Activated T-cell treated with anti-CD3 and anti-CD28 coated beads for 1 hour (primary cell): Measurements from ENCODE around the gene ESPN.
"Not testable (repeated sequence)": the region's sequence is repeated elsewhere in the genome, so short reads cannot be mapped to it uniquely, and the experiment has no call there.

Experiments used
- DNase-seq: peaks from one replicate; pipeline ENCODE4 v3.0.0-alpha.2; 2020; ENCODE audit warnings: low read depth

ESPN gene

DNA sequence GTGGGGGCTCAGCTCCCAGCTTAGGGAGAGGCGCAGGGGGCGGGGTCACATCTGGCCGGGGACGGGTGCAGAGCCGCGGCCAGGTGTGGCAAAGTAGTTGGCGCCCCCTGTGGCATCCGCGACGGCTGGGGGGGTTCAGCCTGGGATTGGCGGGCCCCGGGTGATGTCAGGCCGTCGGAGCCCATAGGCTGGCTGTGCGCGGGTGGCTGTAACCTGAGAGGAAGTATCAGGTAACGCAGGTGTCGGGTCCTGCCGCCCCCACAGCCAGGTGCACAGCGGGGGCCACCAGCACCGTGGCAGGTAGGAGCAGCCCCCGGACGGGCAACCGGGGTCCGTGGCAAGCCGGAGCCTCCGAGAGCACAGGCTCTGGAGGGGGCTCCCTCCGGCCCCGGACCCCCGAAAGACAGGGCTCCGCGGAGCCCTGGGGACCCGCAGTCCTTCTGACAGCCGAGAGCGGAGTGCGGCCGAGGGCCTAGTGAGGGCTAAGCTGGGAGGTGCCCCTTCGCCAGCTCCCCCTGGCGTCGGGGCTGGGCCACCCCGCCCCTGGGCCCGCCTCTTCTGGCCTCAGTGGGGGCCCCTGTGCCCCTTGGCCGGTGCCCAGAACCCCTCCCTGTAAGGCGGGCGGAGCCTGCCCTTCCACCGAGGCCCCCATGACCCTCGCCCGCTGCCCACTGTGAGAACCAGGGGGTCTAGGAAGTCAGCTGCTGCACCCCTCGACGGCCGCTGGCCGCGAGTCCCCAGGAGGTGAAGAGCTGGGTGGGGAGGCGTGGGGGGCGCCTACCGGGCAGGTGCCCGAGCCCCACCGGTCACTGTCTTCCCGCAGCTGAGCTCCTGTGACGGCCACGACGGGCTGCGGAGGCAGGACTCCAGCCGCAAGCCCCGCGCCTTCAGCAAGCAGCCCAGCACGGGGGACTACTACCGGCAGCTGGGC, 23.5 kb downstream of the ESPN start:
- peak; percentile 35 for DNase-seq

DNA sequence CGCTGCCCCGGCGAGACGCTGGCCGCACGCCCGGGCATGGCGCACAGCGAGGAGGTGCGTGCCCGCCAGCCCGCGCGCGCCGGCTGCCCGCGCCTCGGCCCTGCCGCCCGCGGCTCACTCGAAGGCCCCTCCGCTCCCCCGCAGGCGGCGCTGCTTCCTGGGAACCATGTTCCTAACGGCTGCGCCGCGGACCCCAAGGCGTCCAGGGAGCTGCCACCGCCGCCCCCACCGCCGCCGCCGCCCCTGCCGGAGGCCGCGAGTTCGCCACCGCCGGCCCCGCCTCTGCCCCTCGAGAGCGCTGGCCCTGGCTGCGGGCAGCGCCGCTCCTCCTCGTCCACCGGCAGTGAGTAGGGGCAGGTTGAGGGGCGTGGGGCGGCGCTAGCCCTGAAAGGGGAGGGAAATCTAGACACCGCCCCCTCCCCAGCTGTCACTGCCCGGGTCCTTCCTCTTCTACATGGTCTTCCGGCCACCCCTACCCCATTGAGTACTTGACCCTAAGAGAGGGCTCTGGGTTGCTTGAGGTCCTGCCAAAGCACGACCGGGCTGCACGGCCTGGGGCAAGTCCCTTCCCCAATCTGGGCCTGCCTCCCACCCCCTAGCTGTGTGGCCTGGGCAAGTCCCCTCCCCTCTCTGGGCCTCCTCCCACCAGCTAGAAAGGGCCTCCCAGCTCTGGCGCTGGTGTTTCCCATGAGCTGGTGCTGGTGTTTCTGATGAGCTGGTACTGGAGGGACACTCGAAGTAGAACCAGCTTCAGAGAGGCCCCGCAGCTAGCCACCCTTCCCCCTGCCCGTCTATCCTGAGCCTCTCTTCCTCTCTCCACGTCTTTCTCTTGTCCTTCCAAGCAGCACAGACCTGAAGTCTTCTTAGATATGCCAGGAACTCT, 24.4 kb downstream of the ESPN start:
- DNase-seq: no peak

DNA sequence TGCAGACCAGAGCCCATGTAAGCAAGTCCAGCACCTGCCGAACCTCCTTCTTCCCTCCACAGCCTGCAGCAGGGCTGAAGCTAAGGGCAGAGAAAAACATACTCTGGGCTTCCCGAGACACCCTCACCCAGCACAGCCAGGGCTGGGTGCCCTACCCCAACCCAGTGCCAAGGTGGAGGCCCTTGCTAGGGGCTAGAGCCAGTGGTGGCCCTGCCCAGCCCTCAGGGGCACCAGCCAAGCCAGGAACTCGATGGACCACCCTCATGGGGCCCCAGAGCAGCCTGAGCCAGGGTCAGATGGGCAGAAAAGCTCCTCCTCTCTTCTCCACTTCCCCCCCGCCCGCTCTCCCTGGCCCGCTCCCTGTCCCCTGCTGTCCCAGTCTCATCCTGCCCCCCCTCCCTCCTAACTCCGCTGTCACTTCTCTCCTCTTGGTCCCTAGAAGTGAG, 25.5 kb downstream of the ESPN start:
- no peak for DNase-seq

DNA sequence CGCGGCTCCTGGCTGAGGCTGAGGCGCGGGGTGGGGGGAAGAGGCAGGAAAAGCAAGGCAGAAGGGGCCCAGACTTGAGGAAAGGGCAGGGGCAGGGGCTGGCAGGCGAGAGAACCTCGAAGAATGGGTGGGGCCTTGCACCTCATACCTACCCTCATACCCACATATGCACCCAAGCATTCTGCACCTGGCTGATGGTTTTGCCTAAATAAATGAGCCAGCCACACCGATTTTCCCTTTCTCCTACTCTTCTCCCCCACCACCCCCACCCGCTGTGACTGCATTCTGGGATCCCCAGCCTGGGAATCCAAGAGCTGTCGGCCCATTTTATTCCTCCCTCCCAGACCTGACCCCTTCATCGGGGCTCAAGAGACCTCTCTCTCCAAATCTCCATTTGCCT, 25.9 kb downstream of the ESPN start:
- DNase-seq: not testable (repeated sequence)

DNA sequence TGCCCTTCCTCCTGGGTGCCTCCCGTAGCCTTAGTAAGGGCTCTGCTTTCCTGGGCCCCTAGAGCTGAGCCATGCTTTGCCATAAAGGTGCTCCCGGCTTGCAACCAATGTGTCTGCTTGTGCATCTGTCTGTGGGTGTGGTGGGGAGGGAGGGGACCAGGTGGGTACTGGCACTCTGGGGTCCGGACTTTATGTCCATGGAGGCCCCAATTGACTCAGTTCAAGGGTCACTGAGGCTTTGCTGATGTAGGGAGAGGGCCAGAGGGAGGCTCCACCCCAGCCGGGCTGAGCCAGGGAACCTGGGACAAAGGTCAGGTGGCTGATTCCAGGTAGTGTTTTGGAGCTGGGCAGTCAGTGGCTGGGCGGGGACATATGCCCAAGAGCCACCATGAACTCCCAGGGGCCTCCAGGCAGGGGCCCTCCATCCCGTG, 26.4 kb downstream of the ESPN start:
- DNase-seq: no peak

DNA sequence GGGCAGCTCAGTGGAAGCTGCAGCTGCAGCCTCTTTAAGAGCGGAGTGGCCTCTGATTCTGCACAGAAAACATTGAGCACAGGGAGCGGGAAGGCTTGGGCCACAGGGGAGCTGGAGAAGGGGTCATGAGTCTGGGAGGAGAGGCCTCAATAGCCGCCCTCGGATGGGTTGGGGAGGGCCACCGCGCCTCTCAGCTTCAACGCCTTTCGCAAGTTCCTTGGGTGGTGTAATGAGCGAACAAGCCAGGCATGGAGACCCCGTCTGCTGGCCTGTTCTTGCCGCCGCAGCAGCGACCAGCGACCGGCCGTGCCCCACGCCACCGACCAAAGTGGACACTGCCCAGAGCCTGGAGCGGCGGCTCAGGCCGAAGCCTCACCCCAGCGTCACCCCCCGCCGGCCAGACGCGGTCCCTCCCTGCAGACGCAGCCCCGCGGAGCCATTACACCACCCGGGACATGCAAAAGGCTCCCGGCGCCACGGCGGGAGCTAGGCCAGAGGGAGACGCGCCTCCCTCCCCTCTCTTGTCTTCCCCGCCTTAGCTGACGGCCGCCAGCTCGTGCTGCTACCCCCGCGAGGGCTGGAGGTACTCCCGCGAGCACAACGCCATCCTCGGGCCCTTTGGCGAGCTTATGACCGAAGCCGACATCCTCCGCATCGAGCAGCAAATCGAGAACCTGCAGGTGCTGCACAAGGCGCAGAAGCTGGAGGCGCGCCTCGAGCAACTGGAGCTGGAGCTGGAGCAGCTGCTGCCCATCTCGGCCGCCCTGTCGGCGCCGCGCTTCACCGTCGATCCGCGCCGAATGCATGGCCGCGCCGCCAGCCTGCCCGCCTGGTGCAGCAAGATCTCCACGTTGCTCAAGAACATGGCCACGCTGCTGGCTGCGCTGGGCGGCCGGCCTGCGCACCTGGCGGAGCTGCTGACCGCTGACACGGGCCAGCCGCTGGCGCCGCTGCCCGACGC, 29.6 kb downstream of the ESPN start:
- not testable (repeated sequence) for DNase-seq

DNA sequence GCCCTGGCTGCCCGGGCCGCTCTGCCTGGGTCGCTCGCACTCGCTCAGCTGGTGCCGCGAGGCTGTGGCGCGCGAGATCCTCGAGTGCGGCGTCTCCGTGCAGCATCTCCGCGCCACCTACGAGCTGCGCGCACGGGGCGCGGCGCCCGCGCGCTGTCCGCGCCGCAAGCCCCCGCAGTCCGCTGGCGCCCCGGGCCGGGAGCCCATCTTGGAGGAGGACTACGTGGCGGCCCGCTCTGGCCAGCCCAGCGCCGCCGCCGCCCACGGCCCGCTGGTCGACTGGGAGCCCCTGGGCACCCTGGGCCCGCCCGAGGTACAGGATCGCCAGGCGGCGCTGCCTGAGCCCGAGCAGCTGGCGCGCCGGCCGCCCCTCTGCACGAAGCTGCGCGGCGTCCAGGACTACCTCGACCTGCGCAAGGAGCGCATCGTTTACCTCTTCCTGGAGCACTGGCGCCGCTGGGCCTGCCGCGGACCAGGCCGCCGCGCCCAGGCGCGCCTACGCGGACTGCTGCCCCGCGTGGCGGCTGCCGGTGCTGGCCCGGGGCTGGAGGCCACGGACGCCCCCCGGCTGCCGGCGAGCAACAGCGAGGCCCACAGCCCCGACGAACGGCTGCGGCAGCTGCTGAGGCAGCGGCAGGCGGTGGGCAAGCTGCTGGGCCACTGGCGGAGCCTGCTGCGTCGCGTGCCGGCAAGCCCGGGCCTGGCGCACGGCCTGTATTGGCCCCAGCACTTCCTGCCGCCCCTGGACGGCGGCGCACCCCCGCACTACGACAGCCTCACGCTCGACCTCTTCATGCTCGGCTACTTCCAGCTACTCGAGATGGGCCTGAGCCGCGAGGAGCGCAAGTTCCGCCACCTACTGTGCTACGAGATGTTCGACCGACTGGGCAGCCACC, 30.5 kb downstream of the ESPN start:
- DNase-seq: no peak

DNA sequence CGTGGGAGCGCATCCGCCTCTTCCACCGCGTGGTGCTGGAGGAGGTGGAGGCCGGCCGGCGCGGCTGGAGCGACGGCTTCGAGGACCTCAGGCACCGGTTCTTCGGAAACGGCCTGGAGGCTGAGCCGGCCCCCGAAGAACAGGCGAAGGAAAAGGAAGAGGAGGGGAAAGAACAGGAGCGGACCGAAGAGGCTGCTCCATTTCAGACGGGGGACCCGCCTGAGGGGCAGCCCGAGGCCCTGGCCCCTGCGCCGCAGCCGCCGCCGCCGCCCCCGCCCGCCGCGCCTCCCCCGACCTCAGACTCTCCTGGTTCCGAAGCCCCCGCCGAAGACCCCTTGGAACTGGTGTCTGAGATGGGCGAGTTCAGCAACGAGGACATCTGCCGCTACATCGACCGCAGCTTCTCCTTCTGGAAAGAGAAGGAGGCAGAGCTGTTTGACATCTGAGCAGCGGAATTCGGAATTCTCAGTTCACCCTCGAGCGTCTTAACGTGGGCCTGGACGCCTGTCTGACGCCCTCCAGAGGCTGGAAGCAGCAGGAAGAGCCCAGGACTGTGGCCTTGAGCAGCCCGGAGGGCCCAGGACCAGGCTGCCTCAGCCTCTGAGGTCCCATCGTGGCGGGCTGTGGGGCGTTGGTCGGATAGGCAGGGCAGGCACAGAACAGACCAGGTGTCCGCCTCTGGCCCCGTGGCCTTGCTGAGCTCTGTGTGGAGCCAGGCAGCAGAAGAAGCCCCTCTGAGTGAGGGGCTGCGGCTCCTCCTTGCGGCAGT, 31.4 kb downstream of the ESPN start:
- not testable (repeated sequence) for DNase-seq

DNA sequence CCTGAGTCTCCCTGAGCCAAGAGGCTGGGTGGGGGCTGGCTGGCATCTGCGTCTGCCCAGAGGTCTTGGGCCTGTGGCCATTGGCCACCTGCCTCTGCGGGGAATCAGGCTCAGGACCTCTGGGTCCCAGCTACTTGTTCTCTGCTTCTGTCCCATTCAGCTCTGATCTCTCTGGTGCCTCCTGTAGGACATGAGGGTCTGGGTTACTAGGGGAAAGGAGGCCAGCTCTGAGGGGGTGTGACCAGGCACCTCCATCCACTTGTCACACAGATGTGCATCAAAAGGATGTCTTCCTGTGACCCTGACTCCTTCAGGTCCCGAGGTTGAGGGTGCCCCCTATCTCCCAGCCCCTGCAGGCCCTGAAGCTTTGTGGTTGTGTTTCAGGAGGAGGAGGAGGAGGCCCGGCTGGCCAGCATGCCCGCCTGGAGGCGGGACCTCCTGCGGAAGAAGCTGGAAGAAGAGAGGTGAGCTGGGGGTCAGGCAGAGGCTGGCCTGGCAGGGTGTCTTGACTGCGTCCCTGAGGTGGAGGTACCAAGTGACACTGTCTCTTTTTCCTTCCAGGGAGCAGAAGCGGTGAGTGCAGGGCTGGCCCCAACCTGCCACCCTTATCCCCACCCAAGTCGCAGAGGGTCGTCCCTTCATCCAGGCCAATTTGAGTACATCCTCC, 32.4 kb downstream of the ESPN start:
- DNase-seq: no peak

DNA sequence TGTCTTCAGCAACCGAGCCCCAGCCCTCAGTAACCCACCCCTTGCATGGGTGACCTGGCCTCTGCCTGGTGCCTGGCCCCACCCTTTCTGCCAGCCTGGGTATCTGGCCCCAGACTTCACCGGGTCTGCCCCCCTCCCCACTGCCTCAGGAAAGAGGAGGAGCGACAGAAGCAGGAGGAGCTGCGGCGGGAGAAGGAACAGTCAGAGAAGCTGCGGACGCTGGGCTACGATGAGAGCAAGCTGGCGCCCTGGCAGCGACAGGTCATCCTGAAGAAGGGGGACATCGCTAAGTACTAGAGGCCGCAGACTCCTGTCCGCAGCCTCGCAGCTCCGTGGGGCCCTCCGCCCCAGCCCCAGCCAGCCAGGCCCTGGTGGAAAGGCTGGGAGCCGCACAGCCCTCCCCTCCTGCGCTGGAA, 35.3 kb downstream of the ESPN start:
- DNase-seq: peak; percentile 54

DNA sequence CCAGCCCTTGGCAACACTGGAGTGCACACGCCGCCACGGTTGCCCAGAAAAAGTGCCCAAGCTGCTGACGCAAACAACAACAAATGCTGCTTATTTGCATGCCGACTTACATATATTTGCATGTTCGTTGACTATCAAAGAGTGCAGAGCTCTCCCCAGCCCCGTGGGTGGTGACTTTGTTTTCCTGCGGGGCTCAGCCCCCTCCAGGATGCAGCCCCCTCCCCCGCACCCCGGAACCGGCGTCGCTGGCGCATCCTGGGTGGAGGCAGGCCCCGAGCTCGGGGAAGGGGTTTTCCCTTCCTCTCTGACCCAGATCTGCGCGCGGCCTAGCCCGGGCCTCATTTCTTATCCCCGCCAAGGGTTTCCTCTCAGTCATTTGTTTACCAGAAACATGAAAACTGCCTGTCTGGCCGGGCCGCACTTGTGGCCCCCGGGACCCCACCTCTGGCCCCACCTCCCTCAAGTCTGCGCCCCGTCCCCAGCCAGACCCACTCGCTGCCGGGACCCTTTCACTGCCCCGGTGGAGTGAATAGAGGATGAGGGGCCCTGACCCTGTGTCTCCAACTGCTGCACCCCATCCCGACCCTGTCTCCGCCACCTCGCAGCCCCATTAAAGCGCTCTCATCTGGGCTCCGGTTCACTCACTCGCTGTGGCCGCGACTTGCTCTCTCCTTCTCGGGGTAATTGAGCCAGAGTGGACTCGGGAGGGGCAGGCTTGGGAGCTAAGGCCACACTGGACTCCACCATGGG, 35.9 kb downstream of the ESPN start:
- peak; percentile 86 for DNase-seq

DNA sequence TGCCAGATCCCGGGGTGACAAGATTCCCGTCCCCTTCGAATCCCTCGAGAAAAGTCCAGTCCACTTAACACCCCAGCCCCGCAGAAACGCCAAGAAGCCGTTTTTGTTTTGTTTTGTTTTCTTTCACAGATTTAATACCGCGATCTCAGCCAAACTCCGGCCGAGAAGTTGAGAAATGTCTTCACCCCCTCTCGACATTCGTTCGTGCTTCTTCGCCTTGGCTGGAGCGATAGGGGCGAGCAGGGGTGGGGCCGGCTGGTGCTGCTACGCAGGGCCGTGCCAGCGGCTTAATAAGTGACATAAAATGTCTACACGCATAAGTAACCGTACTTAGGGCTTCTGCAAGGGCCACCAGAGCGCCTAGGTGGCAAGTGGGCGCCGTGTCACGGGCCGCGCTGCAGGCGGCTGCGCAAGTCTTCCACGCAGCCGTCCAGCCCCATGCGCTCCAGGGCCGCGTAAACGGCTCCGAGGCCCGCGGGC, 36.5 kb downstream of the ESPN start:
- DNase-seq: no peak

DNA sequence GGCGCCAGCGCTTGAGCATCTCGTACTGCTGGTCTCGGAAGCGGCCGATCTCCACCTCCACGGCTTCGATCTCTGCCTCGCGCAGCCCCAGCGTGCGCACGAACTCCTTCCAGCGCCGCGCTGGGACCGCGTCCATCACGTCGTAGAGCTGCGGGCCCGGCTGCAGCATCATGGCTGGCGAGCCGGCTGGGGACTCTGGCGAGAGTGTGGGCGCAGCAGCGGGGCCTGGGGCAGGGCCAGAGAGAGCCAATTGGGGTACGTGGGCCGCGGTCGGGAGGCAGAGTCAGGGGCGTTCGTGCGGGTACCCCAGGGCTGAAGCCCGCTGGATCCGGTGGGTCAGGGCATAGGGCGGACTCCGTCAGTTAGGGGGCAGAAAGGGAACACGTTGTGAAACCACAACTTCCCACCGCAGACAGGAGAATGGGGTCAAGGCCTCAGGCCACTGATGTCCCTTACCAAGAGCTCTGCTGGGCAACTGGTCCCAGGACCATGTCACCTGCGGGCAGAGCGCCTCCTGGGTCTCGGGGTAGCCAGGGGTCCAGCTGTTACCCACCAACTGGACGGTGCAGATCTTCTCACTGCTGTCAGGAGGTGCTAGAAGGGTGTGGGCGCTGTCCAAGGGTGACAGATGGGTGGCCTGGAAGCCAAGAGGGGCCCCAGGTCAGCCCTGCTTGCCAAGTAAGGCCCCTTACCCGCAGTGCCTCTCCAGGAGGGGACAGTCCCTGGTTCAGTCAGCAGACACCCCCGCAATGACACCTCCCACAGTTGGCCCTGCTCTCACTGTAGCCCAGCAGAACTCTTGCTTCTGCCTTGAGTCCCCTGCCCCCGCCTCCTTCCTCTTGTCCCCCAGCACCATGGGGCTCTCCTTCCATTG, 37.2 kb downstream of the ESPN start:
- no peak for DNase-seq

DNA sequence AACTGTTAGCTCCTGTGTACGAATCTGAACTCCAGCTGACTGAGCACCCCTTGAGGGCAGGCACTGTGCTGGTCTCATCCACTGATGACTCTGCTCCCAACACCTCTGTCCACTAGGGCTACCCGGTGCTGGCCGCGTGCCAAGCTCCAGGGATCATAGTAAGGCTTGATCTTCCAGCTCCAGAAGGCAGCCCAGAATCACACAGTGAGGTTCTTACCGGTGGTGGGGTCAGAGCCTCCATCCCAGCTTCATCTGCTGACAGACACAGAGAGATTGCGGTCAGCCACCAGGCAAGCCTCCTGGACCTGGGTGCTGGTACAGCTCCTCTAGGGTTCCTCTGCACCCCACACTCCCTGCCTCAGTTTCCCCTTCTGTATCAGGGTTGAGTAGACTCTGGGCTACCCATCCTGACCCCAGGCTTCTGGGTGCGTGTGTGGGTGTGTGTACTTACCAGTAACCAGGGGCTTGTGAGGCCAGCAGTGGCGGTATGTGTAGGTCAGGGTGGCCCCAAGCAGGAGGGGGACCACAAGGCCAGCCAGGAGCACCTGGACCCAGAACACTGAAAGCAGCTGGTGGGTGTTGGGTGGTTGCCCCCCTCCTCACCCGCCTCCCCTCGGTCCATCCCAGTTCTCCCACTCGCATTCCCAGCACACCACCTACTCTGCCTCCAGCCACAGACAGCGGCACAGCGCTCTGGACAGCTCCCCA, 38.0 kb downstream of the ESPN start:
- no peak for DNase-seq

DNA sequence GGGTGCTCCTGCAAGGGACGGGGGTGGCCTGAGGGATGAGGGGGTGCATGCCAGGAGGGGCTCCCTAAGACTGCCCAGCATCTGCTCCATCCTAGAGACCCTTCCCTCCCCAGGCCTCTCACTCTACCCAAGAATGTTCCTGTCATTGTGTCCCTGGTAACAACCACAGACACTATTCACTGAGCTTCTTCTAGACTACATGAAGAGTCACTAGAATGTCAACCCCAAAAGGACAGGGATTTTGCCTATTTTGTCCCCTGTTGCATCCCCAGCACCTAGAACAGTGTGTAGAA, 38.5 kb downstream of the ESPN start:
- no peak for DNase-seq

DNA sequence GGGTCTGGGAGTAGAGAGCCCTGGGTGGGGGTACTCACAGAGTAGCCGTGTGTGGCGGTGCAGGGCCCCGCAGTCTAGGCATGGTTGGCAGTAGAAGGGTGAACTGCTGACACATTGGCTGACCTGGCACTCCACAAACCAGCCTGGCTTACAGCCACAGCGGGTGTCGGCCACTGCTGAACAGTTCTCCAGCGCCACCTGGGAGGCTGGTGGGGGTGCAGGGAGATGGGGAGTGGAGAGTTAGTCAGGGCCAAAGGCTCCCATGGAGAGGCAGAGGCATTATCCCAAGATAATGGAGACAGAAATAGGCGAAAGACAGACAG, 39.9 kb downstream of the ESPN start:
- peak; percentile 42 for DNase-seq

DNA sequence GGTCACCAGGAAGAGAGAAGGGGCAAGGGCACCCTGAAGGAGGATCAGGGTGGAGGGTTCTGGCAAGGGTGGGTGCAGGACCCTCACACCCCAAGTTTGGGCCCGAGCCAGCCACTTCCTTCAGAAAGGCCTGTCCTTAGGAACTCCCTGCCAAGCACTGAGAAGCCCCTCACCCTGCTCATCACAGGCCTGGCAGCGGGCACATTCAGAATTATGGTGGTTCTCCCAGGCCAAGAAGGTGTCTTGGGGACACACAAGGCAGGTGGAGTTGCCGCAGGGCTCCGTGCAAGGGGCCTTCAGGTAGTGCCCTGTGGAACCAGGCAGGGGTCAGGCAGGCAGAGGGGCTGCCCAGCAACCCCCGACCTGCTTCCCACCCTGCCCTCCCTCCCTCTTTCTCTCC, 40.3 kb downstream of the ESPN start:
- no peak for DNase-seq
